OCI-LY7 (cell line): ENCODE results near the gene PLXNC1. TPM values are rescaled to one million over a fixed set of nuclear protein-coding genes. Genes with fewer than 3 reads are reported as not detected.

Source experiments
- BruUV-seq: library from RNA; stranded (reverse); fragments of 400-500 nt; replicated peaks from 2 replicates; lab custom pipeline; 2021; lab: Mats Ljungman, UMichigan
- CTCF ChIA-PET: fragments of 300-600 bp; sonication (Branson Sonifier 250); formaldehyde crosslinking; loops from one replicate; lab custom pipeline; 2022; ENCODE audit warnings: antibody characterized with exemption; ENCODE audit not compliant: unreplicated experiment; lab: Charles Lee
- POLR2A ChIA-PET: fragments of 300-600 bp; sonication (Branson Sonifier 250); formaldehyde crosslinking; loops from one replicate; lab custom pipeline; 2022; ENCODE audit warnings: antibody characterized with exemption; lab: Charles Lee
- DNase-seq: peaks from one replicate; pipeline ENCODE4 v3.0.0-alpha.2; 2015; ENCODE audit warnings: low spot score
- H2AFZ ChIP-seq: fragments of 200-600 bp; sonication (generic), shearing (Covaris generic); 2 replicates; pipeline ENCODE4 v1.6.1; 2014; ENCODE audit warnings: mild to moderate bottlenecking, antibody characterized with exemption, low read length, moderate library complexity
- H3K27ac ChIP-seq: fragments of 200-600 bp; sonication (generic); 2 replicates; pipeline ENCODE4 v1.5.1; 2014; ENCODE audit warnings: mixed run types, low read depth, mild to moderate bottlenecking, moderate library complexity, low read length, inconsistent platforms; ENCODE audit not compliant: poor library complexity, severe bottlenecking
- H3K36me3 ChIP-seq: fragments of 200-600 bp; sonication (generic); 2 replicates; pipeline ENCODE4 v1.6.1; 2014; ENCODE audit warnings: mild to moderate bottlenecking, antibody characterized with exemption, low read length, moderate library complexity, mixed read lengths; ENCODE audit not compliant: insufficient read depth
- H3K4me1 ChIP-seq: fragments of 200-600 bp; sonication (generic); 2 replicates; pipeline ENCODE4 v1.5.1; 2014; ENCODE audit warnings: mild to moderate bottlenecking, low read length; ENCODE audit not compliant: insufficient read depth, poor library complexity, severe bottlenecking
- H3K4me2 ChIP-seq: fragments of 200-600 bp; sonication (generic); 2 replicates; pipeline ENCODE4 v1.6.1; 2014; ENCODE audit warnings: mild to moderate bottlenecking, low read length
- H3K4me3 ChIP-seq: fragments of 200-600 bp; sonication (generic); 2 replicates; pipeline ENCODE4 v1.5.1; 2014; ENCODE audit warnings: mild to moderate bottlenecking, low read depth, low read length; ENCODE audit not compliant: poor library complexity, severe bottlenecking
- H3K79me2 ChIP-seq: fragments of 200-600 bp; sonication (generic); 2 replicates; pipeline ENCODE4 v1.6.1; 2016; ENCODE audit warnings: low read depth, mild to moderate bottlenecking, low read length, moderate library complexity, mixed read lengths; ENCODE audit not compliant: insufficient read depth
- H3K9me2 ChIP-seq: fragments of 200-600 bp; sonication (generic); 2 replicates; pipeline ENCODE4 v1.6.1; 2016; ENCODE audit warnings: mild to moderate bottlenecking, low read length, mixed read lengths; ENCODE audit not compliant: insufficient read depth
- H3K9me3 ChIP-seq: fragments of 200-600 bp; sonication (generic); 2 replicates; pipeline ENCODE4 v1.6.1; 2014; ENCODE audit warnings: mild to moderate bottlenecking, mixed run types, low read length, mixed read lengths
- H4K20me1 ChIP-seq: fragments of 200-600 bp; sonication (generic); 2 replicates; pipeline ENCODE4 v1.6.1; 2014; ENCODE audit warnings: mild to moderate bottlenecking, antibody characterized with exemption, low read length, moderate library complexity, mixed read lengths; ENCODE audit not compliant: insufficient read depth
- EZH2phosphoT487 ChIP-seq: fragments of 200-600 bp; sonication (generic); IDR thresholded peaks from 2 replicates; pipeline ENCODE4 v1.6.1; 2018; ENCODE audit warnings: low read depth, borderline replicate concordance, mild to moderate bottlenecking, mixed run types, antibody characterized with exemption, low read length, moderate library complexity, mixed read lengths
- intact Hi-C: fragments of 100-400 bp; cut with micrococcal nuclease; formaldehyde crosslinking; loops from one replicate; pipeline ENCODE4 v1.10.0; 2022; ENCODE audit not compliant: unreplicated experiment
- total RNA-seq, 2 experiments: library from RNA; depleted of rRNA in 1 of 2; stranded (reverse); fragments of >200 nt in 1 of 2; shearing (Covaris generic) in 1 of 2; gene quantifications; 2 replicates each; pipeline ENCODE4 v1.2.3, GENCODE V29; 2014 to 2022
- TF ChIP-seq, protein P1 (sequence below): fragments of 200-600 bp; sonication (generic); conservative IDR thresholded peaks from 2 replicates; pipeline ENCODE4 v1.5.1; 2014; ENCODE audit warnings: mild to moderate bottlenecking, antibody characterized with exemption, low read length, moderate library complexity, mixed read lengths

Gene PLXNC1
- total RNA-seq, 2 experiments from 2014 or later: 4.5 to 8.0 TPM

DNA sequence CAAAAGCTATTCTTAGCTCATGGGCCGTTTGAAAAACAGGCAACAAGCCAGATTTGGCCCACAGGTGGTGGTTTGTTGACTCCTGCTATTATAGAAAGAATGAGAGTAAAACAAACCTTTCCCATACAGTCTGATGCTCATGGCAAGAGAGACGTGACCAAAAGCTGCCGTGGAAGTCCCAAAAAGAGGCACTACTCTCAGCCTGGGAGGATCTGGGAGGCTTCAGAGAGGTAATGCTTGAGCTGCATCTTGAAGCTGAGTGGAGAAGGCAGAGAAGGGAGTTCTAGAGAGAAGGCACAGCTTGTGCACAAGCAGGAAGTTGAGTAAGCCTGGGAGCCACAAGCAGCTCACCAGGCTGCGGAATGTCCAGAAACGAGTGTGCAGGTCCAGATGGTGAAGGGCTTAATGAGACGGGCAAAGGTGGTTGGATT, 9.6 kb downstream of the PLXNC1 start:
- Histone ChIP-seq H3K9me3 (no peaks in the 10 kb centered on the region), H3K36me3 (no peaks in the 10 kb centered on the region), H2AFZ (peak overlapping the region; percentile 72), H3K4me2 (peak overlapping the region; percentile 54), H3K9me2 (no peaks in the 10 kb centered on the region), H3K4me1 (peaks cover 19% of the 10 kb centered on the region), H3K4me3 (no peak overlapping the region), H4K20me1 (no peaks in the 10 kb centered on the region), H3K79me2 (no peaks in the 10 kb centered on the region), H3K27ac (no peak overlapping the region)
- DNase-seq: peak; percentile 53
- no peak for TF ChIP-seq EZH2phosphoT487
- TF ChIP-seq, protein P1, sequence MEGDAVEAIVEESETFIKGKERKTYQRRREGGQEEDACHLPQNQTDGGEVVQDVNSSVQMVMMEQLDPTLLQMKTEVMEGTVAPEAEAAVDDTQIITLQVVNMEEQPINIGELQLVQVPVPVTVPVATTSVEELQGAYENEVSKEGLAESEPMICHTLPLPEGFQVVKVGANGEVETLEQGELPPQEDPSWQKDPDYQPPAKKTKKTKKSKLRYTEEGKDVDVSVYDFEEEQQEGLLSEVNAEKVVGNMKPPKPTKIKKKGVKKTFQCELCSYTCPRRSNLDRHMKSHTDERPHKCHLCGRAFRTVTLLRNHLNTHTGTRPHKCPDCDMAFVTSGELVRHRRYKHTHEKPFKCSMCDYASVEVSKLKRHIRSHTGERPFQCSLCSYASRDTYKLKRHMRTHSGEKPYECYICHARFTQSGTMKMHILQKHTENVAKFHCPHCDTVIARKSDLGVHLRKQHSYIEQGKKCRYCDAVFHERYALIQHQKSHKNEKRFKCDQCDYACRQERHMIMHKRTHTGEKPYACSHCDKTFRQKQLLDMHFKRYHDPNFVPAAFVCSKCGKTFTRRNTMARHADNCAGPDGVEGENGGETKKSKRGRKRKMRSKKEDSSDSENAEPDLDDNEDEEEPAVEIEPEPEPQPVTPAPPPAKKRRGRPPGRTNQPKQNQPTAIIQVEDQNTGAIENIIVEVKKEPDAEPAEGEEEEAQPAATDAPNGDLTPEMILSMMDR: no peak
- ChIA-PET CTCF (no interaction called here), POLR2A (interaction anchor here (0.7 to 3.0 kb wide), 6 partner anchors 10 to 571 kb away, joined by 3 to 17 read pairs (median 3); no protein-coding TSS in a partner anchor)
- intact Hi-C loops: no loop called here
- no TSS peak for BruUV-seq

GRCh38 chr12:94158666-94159065, 10.3 kb downstream of the PLXNC1 start:
- Histone ChIP-seq H3K27ac (no peak overlapping the region), H3K4me3 (no peak overlapping the region), H3K9me2 (no peaks in the 10 kb centered on the region), H4K20me1 (no peaks in the 10 kb centered on the region), H2AFZ (peak overlapping the region; percentile 72), H3K9me3 (no peaks in the 10 kb centered on the region), H3K4me1 (peaks cover 19% of the 10 kb centered on the region), H3K4me2 (peak overlapping the region; percentile 54), H3K36me3 (no peaks in the 10 kb centered on the region), H3K79me2 (no peaks in the 10 kb centered on the region)
- ChIA-PET POLR2A (interaction anchor here (1.5 to 3.0 kb wide), 2 partner anchors 15 to 53 kb away, joined by 4 to 17 read pairs; no protein-coding TSS in a partner anchor), CTCF (no interaction called here)
- no TSS peak for BruUV-seq
- TF ChIP-seq, protein P1: no peak
- TF ChIP-seq EZH2phosphoT487: no peak
- intact Hi-C loops: no loop called here
- DNase-seq: no peak

DNA sequence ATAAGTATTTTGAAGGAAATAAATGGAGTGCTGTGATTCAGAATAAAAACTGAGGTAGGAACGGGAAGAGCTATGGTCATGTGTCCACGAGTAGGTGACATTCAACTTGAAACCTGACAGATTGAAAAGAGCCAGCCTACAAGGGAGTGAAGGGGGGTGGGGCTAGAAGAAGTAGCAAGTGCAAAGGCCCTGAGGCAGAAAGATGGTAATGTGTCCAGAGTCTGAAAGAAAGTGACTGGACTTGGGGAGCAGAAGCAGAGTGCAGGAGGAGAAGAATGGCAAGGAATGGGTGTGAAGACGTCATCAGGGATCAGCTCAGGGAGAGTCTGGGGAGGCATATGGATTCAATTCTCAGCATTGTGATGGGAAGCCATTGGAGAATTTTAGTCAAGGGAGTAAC, 13.7 kb downstream of the PLXNC1 start:
- Histone ChIP-seq H3K4me2 (no peak overlapping the region), H3K9me3 (no peaks in the 10 kb centered on the region), H3K27ac (no peak overlapping the region), H3K36me3 (no peaks in the 10 kb centered on the region), H3K9me2 (no peaks in the 10 kb centered on the region), H3K4me3 (no peak overlapping the region), H3K4me1 (peaks cover 17% of the 10 kb centered on the region), H3K79me2 (no peaks in the 10 kb centered on the region), H2AFZ (no peak overlapping the region), H4K20me1 (no peaks in the 10 kb centered on the region)
- intact Hi-C loops: no loop called here
- ChIA-PET POLR2A (interaction anchor here (0.7 kb wide), 2 partner anchors 10 to 399 kb away, joined by 3 read pairs; no protein-coding TSS in a partner anchor), CTCF (no interaction called here)
- no peak for DNase-seq
- TF ChIP-seq EZH2phosphoT487: no peak
- TF ChIP-seq, protein P1: no peak
- BruUV-seq: no TSS peak
